ENCODE data around the gene C1QTNF8. TPM values are rescaled to one million over a fixed set of nuclear protein-coding genes. Genes with fewer than 3 reads are reported as not detected.

Gene C1QTNF8
- total RNA-seq, 4 donors from 2014 or later = not detected

GRCh38 chr16:1040346-1040745 is 55.7 kb downstream of the C1QTNF8 start:
- intact Hi-C loops (cut with DNase I; ENCODE audit: low total_unique reads) (no loop called here), in situ Hi-C loops (cut with MboI; ENCODE audit: low pct_ligation_motif_present in 1 of 4, low pct_unique_long_range_greater_than_20kb in 1 of 4, low sequenced_read_pairs in 3 of 4) (no loop called here)
- no peak for DNase-seq
- no peak overlapping the region for H3K4me3 ChIP-seq
- peaks cover 47% of the 10 kb centered on the region for H3K27me3 ChIP-seq
- no peak overlapping the region for H3K27ac ChIP-seq
- WGBS, 2 donors (ENCODE audit: low coverage in 1 of 2) = 86% methylated on average over 9 of the region's 29 CpGs; no CpG with 5 or more reads in 1 of the 2 donors
- TF ChIP-seq POLR2A (IDR thresholded peaks at IDR 0.05) (no peak), POLR2AphosphoS5 (IDR thresholded peaks at IDR 0.05) (no peak), CTCF (IDR thresholded peaks at IDR 0.05) (no peak), EP300 (IDR thresholded peaks at IDR 0.05; ENCODE audit: low read depth) (no peak)
- no peaks in the 10 kb centered on the region for H3K36me3 ChIP-seq
- no peaks in the 10 kb centered on the region for H3K4me1 ChIP-seq
- no peaks in the 10 kb centered on the region for H3K9me3 ChIP-seq

GRCh38 chr16:1039762-1040161 is 56.3 kb downstream of the C1QTNF8 start:
- no peak for DNase-seq
- no peaks in the 10 kb centered on the region for H3K9me3 ChIP-seq
- in situ Hi-C loops (cut with MboI; ENCODE audit: low pct_ligation_motif_present in 1 of 4, low pct_unique_long_range_greater_than_20kb in 1 of 4, low sequenced_read_pairs in 3 of 4) = no loop called here
- no peak overlapping the region for H3K4me3 ChIP-seq
- H3K27me3 ChIP-seq = peaks cover 41% of the 10 kb centered on the region
- no peak for TF ChIP-seq EP300 (IDR thresholded peaks at IDR 0.05; ENCODE audit: low read depth)
- no peak for TF ChIP-seq CTCF (IDR thresholded peaks at IDR 0.05)
- TF ChIP-seq POLR2AphosphoS5 (IDR thresholded peaks at IDR 0.05) = no peak
- no peak for TF ChIP-seq POLR2A (IDR thresholded peaks at IDR 0.05)
- intact Hi-C loops (cut with DNase I; ENCODE audit: low total_unique reads) = no loop called here
- WGBS, 2 donors (ENCODE audit: low coverage in 1 of 2) = 67 to 70% methylated on average over 4 to 10 of the region's 11 CpGs
- no peaks in the 10 kb centered on the region for H3K36me3 ChIP-seq
- H3K4me1 ChIP-seq = no peaks in the 10 kb centered on the region
- no peak overlapping the region for H3K27ac ChIP-seq

- TF ChIP-seq EP300 (IDR thresholded peaks at IDR 0.05; ENCODE audit: low read depth) (no peak), CTCF (IDR thresholded peaks at IDR 0.05) (no peak), POLR2A (IDR thresholded peaks at IDR 0.05) (no peak), POLR2AphosphoS5 (IDR thresholded peaks at IDR 0.05) (no peak)
- WGBS, 2 donors (ENCODE audit: low coverage in 1 of 2) = 77% methylated on average over 12 of the region's 12 CpGs; no CpG with 5 or more reads in 1 of the 2 donors
- peaks cover 33% of the 10 kb centered on the region for H3K27me3 ChIP-seq
- no peak overlapping the region for H3K4me3 ChIP-seq
- intact Hi-C loops (cut with DNase I; ENCODE audit: low total_unique reads) (no loop called here), in situ Hi-C loops (cut with MboI; ENCODE audit: low pct_ligation_motif_present in 1 of 4, low pct_unique_long_range_greater_than_20kb in 1 of 4, low sequenced_read_pairs in 3 of 4) (no loop called here)
- H3K36me3 ChIP-seq = no peaks in the 10 kb centered on the region
- no peak for DNase-seq
- no peaks in the 10 kb centered on the region for H3K4me1 ChIP-seq
- no peak overlapping the region for H3K27ac ChIP-seq
- H3K9me3 ChIP-seq = no peaks in the 10 kb centered on the region
Measured at GRCh38 chr16:1038932-1039331, 57.1 kb downstream of the C1QTNF8 start.

Other genes with a start within 250 kb of the C1QTNF8 start
- gene LMF1, start 125.3 kb downstream of the C1QTNF8 start, total RNA-seq = 10 to 100 TPM; 15.9 to 34.8 (median 19.6) TPM
- 1 to 10 TPM in 1 of 4 donors, under 1 TPM in 3; 0.37 to 1.9 (median 0.50) TPM for gene SOX8, start 114.5 kb downstream of the C1QTNF8 start, total RNA-seq
- not detected for gene SSTR5, start 23.5 kb downstream of the C1QTNF8 start, total RNA-seq
- gene CACNA1H, start 56.9 kb upstream of the C1QTNF8 start, total RNA-seq = 10 to 100 TPM; 17.0 to 63.6 (median 39.5) TPM
- 10 to 100 TPM in 3 of 4 donors, not detected in 1; 20.9 to 41.0 (median 24.0) TPM for gene TPSG1, start 129.0 kb upstream of the C1QTNF8 start, total RNA-seq
- 10 to 100 TPM; 12.5 to 35.2 (median 24.8) TPM for gene TPSB2, start 133.9 kb upstream of the C1QTNF8 start, total RNA-seq
- gene TPSAB1, start 144.5 kb upstream of the C1QTNF8 start, total RNA-seq = 10 to 100 TPM in 3 of 4 donors, 1 to 10 TPM in 1; 9.4 to 33.7 (median 23.8) TPM
- 10 to 100 TPM in 1 of 4 donors, 1 to 10 TPM in 2, not detected in 1; 4.6 to 12.0 (median 7.8) TPM for gene TPSD1, start 159.8 kb upstream of the C1QTNF8 start, total RNA-seq
- gene UBE2I, start 213.4 kb upstream of the C1QTNF8 start, total RNA-seq = 100 to 1,000 TPM in 1 of 4 donors, 10 to 100 TPM in 3; 55.4 to 110 (median 58.5) TPM
- 100 to 1,000 TPM in 1 of 4 donors, 10 to 100 TPM in 1, 1 to 10 TPM in 2; 7.3 to 190 (median 11.4) TPM for gene BAIAP3, start 237.4 kb upstream of the C1QTNF8 start, total RNA-seq